GM12878 (cell line): ENCODE measurements around the gene PCED1B. TPM values are rescaled to one million over a fixed set of nuclear protein-coding genes. Genes with fewer than 3 reads are reported as not detected.

ENCODE experiments used
- ATAC-seq: fragments of 200-7000 bp; cut with Tn5 transposase; 3 replicates; pipeline ENCODE4 v1.9.1; 2020; ENCODE audit warnings: mild to moderate bottlenecking, moderate library complexity
- BruUV-seq: library from RNA; stranded (reverse); fragments of 400-500 nt; replicated peaks from 2 replicates; lab custom pipeline; 2021; lab: Mats Ljungman, UMichigan
- CTCF ChIA-PET: fragments of 300-600 bp; sonication (Branson Sonifier 250); formaldehyde crosslinking; extraction: SDS; loops from one replicate; lab custom pipeline; 2021; ENCODE audit warnings: inconsistent platforms; lab: Yijun Ruan, JAX
- POLR2A ChIA-PET: fragments of 350-600 bp; formaldehyde crosslinking; extraction: SDS; loops from one replicate; lab custom pipeline; 2021; ENCODE audit warnings: inconsistent platforms; lab: Charles Lee
- RAD21 ChIA-PET: fragments of 300-600 bp; sonication (Branson Sonifier 250); formaldehyde crosslinking; loops from one replicate; lab custom pipeline; 2023; ENCODE audit warnings: antibody characterized with exemption; ENCODE audit not compliant: unreplicated experiment; lab: Charles Lee
- SMC1A ChIA-PET: fragments of 300-600 bp; sonication (Branson Sonifier 250); formaldehyde crosslinking; loops from one replicate; lab custom pipeline; 2023; ENCODE audit not compliant: unreplicated experiment, uncharacterized antibody; lab: Charles Lee
- DNase-seq: peaks from one replicate; pipeline ENCODE4 v3.0.0-alpha.2; 2011; ENCODE audit warnings: low read depth, low spot score
- FAIRE-seq: peaks from 3 replicates; lab custom pipeline; 2011; peaks lifted over from hg19 to GRCh38; lab: Jason Lieb, UNC
- H2AFZ ChIP-seq: 2 replicates; pipeline ENCODE4 v1.6.0; 2011; ENCODE audit warnings: low read depth, low read length, control low read depth; ENCODE audit not compliant: control insufficient read depth
- H3K27ac ChIP-seq: 2 replicates; pipeline ENCODE4 v1.5.1; 2011; ENCODE audit warnings: control low read depth; ENCODE audit not compliant: control insufficient read depth, insufficient read depth
- H3K27me3 ChIP-seq, 2 experiments: replicated peaks in 1 of 2; 2 replicates each; pipeline versions ENCODE4 v1.6.0 to v1.6.1; 2011; ENCODE audit warnings: low read length in 1 of 2; ENCODE audit not compliant: control insufficient read depth in 2 of 2, insufficient read depth in 2 of 2
- H3K36me3 ChIP-seq, 2 experiments: 2 replicates each; pipeline ENCODE4 v1.5.1; 2011; ENCODE audit warnings: low read length in 1 of 2; ENCODE audit not compliant: control insufficient read depth in 2 of 2, insufficient read depth in 2 of 2
- H3K4me1 ChIP-seq: 2 replicates; pipeline ENCODE4 v1.6.1; 2011; ENCODE audit warnings: mild to moderate bottlenecking, low read length, moderate library complexity, mixed read lengths; ENCODE audit not compliant: control insufficient read depth, insufficient read depth
- H3K4me2 ChIP-seq: 2 replicates; pipeline ENCODE4 v1.6.0; 2011; ENCODE audit warnings: control low read depth; ENCODE audit not compliant: control insufficient read depth, insufficient read depth
- H3K4me3 ChIP-seq: fragments of 200-600 bp; sonication (generic); 2 replicates; pipeline ENCODE4 v1.5.1; 2016
- H3K79me2 ChIP-seq: 2 replicates; pipeline ENCODE4 v1.6.0; 2011; ENCODE audit warnings: low read length; ENCODE audit not compliant: control insufficient read depth, insufficient read depth
- H3K9ac ChIP-seq: 2 replicates; pipeline ENCODE4 v1.8.0; 2011; ENCODE audit warnings: low read length, control low read depth, mixed read lengths; ENCODE audit not compliant: control insufficient read depth, insufficient read depth
- H3K9me3 ChIP-seq: replicated peaks from 3 replicates; pipeline ENCODE4 v1.5.1; 2011; ENCODE audit warnings: mild to moderate bottlenecking, low read length; ENCODE audit not compliant: control insufficient read depth, insufficient read depth
- H4K20me1 ChIP-seq: 2 replicates; pipeline ENCODE4 v1.6.0; 2011; ENCODE audit not compliant: control insufficient read depth, insufficient read depth
- ATF3 ChIP-seq: IDR thresholded peaks from 2 replicates; pipeline ENCODE4 v1.6.1; 2011; ENCODE audit warnings: low read depth, mild to moderate bottlenecking, low read length, moderate library complexity, borderline replicate concordance; ENCODE audit errors: extremely low read depth
- CEBPZ ChIP-seq: fragments of 150-350 bp; IDR thresholded peaks from 2 replicates; pipeline ENCODE4 v1.6.1; 2016; ENCODE audit warnings: low read depth, low read length
- ESRRA ChIP-seq: IDR thresholded peaks from 2 replicates; pipeline ENCODE4 v1.6.1; 2012; ENCODE audit warnings: mild to moderate bottlenecking, low read length, improper control_type of control experiment
- FOXK2 ChIP-seq: fragments of 450-650 bp; IDR thresholded peaks from 2 replicates; pipeline ENCODE4 v1.6.1; 2017; ENCODE audit warnings: mild to moderate bottlenecking, moderate library complexity
- HSF1 ChIP-seq: fragments of 150-350 bp; IDR thresholded peaks from 2 replicates; pipeline ENCODE4 v1.6.1; 2014; ENCODE audit warnings: mild to moderate bottlenecking, low read depth, low read length
- NR2F1 ChIP-seq: fragments of 450-650 bp; conservative IDR thresholded peaks from 2 replicates; pipeline ENCODE4 v1.6.1; 2017; ENCODE audit warnings: mild to moderate bottlenecking
- PAX5 ChIP-seq: IDR thresholded peaks from 2 replicates; pipeline ENCODE4 v1.6.1; 2011; ENCODE audit warnings: low read depth, low read length, borderline replicate concordance
- REST ChIP-seq: IDR thresholded peaks from 2 replicates; pipeline ENCODE4 v1.6.1; 2012; ENCODE audit warnings: mild to moderate bottlenecking, low read depth, low read length
- STAT3 ChIP-seq: IDR thresholded peaks from 2 replicates; pipeline ENCODE4 v1.6.1; 2011; ENCODE audit warnings: low read depth, low read length, improper control_type of control experiment
- WGBS: methylation state at CpG from one replicate; pipeline ENCODE4 v1.1.6; 2016; ENCODE audit warnings: low lambda C conversion rate; ENCODE audit not compliant: insufficient replicate concordance, insufficient coverage; ENCODE audit errors: missing lambda C conversion rate; 5-methylcytosine and 5-hydroxymethylcytosine counted together
- in situ Hi-C: fragments of 300-500 bp; cut with MboI; formaldehyde crosslinking; loops from 9 replicates; pipeline ENCODE4 v1.14.3; 2018; ENCODE audit warnings: mixed read lengths
- intact Hi-C: fragments of 100-400 bp; cut with micrococcal nuclease; formaldehyde crosslinking; loops from one replicate; pipeline ENCODE4 v1.14.2; 2022; ENCODE audit not compliant: unreplicated experiment
- polyA plus RNA-seq, 11 experiments: library from polyadenylated mRNA; depleted of rRNA in 4 of 11; unstranded in 6 of 11; stranded (reverse) in 5 of 11; fragments of >200 nt; fragmentation: Nextera tagmentation in 4 of 11; fragmentation: Illumina TruSeq in 1 of 11; extraction: Ambion mirVana in 4 of 11; extraction: Trizol in 1 of 11; gene quantifications; 1 replicate in 1 of 11; 2 replicates in 10 of 11; pipeline versions ENCODE4 v1.2.1 to v1.2.3, GENCODE V29; 2011 to 2016; ENCODE audit warnings: inconsistent platforms in 2 of 11, missing spikeins in 2 of 11, low read depth in 1 of 11
- total RNA-seq, 4 experiments: library from RNA; depleted of rRNA in 3 of 4; stranded (reverse); fragments of >200 nt in 3 of 4; fragmentation: Illumina TruSeq in 1 of 4; extraction: Trizol in 1 of 4; gene quantifications; 2 replicates each; pipeline versions ENCODE4 v1.2.1 to v1.2.3, GENCODE V29; 2013 to 2021
- TF ChIP-seq, protein P1 (sequence below): IDR thresholded peaks from 2 replicates; pipeline ENCODE4 v1.6.1; 2012; ENCODE audit warnings: low read depth, low read length, improper control_type of control experiment
- TF ChIP-seq, protein P2 (sequence below): IDR thresholded peaks from 2 replicates; pipeline ENCODE4 v1.6.1; 2011; ENCODE audit warnings: mild to moderate bottlenecking, low read depth, low read length, moderate library complexity; ENCODE audit not compliant: insufficient replicate concordance

Gene PCED1B
- total and polyA plus RNA-seq, 10 of the 15 experiments (the other 5 are each of a cell fraction or from before 2014, with no cell fraction given), result 0.80 to 8.8 (median 3.0) TPM

DNA sequence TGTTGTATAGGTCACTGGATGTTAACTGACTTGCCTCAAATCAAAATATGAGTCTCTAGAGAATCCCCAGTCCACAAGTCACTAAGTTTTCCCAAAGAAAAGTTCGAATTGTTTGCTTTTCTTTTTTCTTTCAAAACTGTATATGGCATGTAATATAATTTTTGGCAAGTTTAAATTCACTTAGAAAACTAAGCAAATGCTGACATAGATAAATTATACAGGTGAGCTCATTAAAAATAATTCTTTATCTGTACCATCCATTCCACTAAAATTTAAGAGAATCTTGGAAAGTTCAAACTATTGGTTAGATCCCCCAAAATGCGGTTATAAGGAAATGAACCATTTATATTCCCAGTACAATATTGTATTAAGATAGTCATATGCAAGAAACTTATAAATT lies 145.9 kb downstream of the PCED1B start:
- ChIA-PET CTCF (interaction anchor here (0.8 to 1.9 kb wide), 3 partner anchors 10 to 24 kb away, joined by 3 to 4 read pairs (median 3); no protein-coding TSS in a partner anchor), RAD21 (interaction anchor here (1.4 kb wide), 1 partner anchor 18 kb away, joined by 5 read pairs; no protein-coding TSS in a partner anchor), POLR2A (interaction anchor here (3.6 kb wide), 1 partner anchor 10 kb away, joined by 16 read pairs; no protein-coding TSS in a partner anchor)
- Histone ChIP-seq H3K36me3 (no peaks in the 10 kb centered on the region), H3K27ac (no peak overlapping the region), H3K4me1 (no peaks in the 10 kb centered on the region), H3K4me3 (no peak overlapping the region), H3K9me3 (no peaks in the 10 kb centered on the region), H4K20me1 (no peaks in the 10 kb centered on the region), H3K79me2 (no peaks in the 10 kb centered on the region), H2AFZ (no peak overlapping the region), H3K4me2 (no peak overlapping the region), H3K27me3 (no peaks in the 10 kb centered on the region), H3K9ac (no peak overlapping the region)
- in situ Hi-C loops (no loop called here), intact Hi-C loops (no loop called here)
- DNase-seq (no peak), FAIRE-seq (peak; percentile 13), ATAC-seq (no peak)
- no TSS peak for BruUV-seq
- 74% methylated on average over 2 of the region's 2 CpGs for WGBS
- TF ChIP-seq ATF3 (no peak), REST (no peak), HSF1 (no peak), FOXK2 (no peak), STAT3 (no peak), NR2F1 (no peak), PAX5 (no peak), CEBPZ (no peak), ESRRA (no peak)
- TF ChIP-seq, protein P1, sequence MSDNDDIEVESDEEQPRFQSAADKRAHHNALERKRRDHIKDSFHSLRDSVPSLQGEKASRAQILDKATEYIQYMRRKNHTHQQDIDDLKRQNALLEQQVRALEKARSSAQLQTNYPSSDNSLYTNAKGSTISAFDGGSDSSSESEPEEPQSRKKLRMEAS, result no peak
- TF ChIP-seq, protein P2, sequence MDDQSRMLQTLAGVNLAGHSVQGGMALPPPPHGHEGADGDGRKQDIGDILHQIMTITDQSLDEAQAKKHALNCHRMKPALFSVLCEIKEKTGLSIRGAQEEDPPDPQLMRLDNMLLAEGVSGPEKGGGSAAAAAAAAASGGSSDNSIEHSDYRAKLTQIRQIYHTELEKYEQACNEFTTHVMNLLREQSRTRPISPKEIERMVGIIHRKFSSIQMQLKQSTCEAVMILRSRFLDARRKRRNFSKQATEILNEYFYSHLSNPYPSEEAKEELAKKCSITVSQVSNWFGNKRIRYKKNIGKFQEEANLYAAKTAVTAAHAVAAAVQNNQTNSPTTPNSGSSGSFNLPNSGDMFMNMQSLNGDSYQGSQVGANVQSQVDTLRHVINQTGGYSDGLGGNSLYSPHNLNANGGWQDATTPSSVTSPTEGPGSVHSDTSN, result no peak
- TF ChIP-seq, all 136 proteins: peak for 0
- SMC1A ChIA-PET, result interaction anchor here (1.0 to 5.6 kb wide), 5 partner anchors 7 to 32 kb away, joined by 4 to 27 read pairs (median 7); no protein-coding TSS in a partner anchor
